Bronchial epithelial cell (primary cell): ENCODE measurements around the gene MXRA5. TPM values are rescaled to one million over a fixed set of nuclear protein-coding genes. Genes with fewer than 3 reads are reported as not detected.
"Not testable (repeated sequence)": the region's sequence is repeated elsewhere in the genome, so short reads cannot be mapped to it uniquely, and the experiment has no call there.

Experiments
- DNase-seq: peaks from one replicate; pipeline ENCODE4 v3.0.0-alpha.2; 2010; ENCODE audit warnings: low read depth
- FAIRE-seq: peaks from 2 replicates; lab custom pipeline; 2011; peaks lifted over from hg19 to GRCh38; lab: Jason Lieb, UNC
- H3K27me3 ChIP-seq: 2 replicates; pipeline ENCODE4 v1.5.1; 2011; ENCODE audit warnings: low read length; ENCODE audit not compliant: control insufficient read depth, insufficient read depth
- H3K36me3 ChIP-seq: 2 replicates; pipeline ENCODE4 v1.5.1; 2011; ENCODE audit warnings: low read length; ENCODE audit not compliant: control insufficient read depth, insufficient read depth
- H3K4me3 ChIP-seq: 2 replicates; pipeline ENCODE4 v1.5.1; 2011; ENCODE audit warnings: mild to moderate bottlenecking, low read depth, low read length, control low read depth
- CTCF ChIP-seq: IDR thresholded peaks from 2 replicates; pipeline ENCODE4 v1.5.1; 2011; ENCODE audit warnings: mild to moderate bottlenecking, moderate library complexity, low read length, control low read depth, inconsistent platforms; ENCODE audit not compliant: insufficient read depth, severe bottlenecking
- total RNA-seq: library from RNA; depleted of rRNA; stranded (reverse); fragments of >200 nt; gene quantifications from 2 replicates; pipeline ENCODE4 v1.2.1, GENCODE V29; 2014

Gene MXRA5
- total RNA-seq, 1 donor from 2014 or later: 0.53 TPM

- Histone ChIP-seq H3K4me3 (no peak overlapping the region), H3K27me3 (no peaks in the 10 kb centered on the region), H3K36me3 (no peaks in the 10 kb centered on the region)
- DNase-seq: no peak
- FAIRE-seq: no peak
- no peak for TF ChIP-seq CTCF
These were observed 27.8 kb upstream of the MXRA5 start for GRCh38 chrX:3374108-3374800.

GRCh38 chrX:3371163-3371562 is 24.7 kb upstream of the MXRA5 start:
- no peaks in the 10 kb centered on the region for H3K27me3 ChIP-seq
- H3K36me3 ChIP-seq: no peaks in the 10 kb centered on the region
- no peak for FAIRE-seq
- peak; percentile 78 for DNase-seq
- TF ChIP-seq CTCF: no peak
- no peak overlapping the region for H3K4me3 ChIP-seq

DNA sequence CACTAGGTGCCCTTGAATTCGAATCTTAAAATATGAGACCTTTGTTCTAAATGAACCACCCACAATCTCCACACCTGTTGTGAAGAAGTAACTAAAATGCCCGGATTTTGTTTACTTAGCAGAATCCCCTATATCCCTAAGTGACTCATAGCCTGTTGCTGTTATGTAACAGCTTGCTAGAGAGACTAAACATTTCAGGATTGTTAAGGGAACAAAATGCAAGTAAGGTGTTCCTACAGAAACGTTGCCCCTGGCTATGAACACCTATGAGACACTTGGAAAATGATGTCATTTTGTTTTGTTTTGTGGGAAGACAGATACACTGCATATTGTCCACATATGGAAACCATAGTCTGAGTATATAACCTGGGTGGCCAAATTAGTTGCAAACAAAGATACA is 24.2 kb upstream of the MXRA5 start:
- no peak for TF ChIP-seq CTCF
- Histone ChIP-seq H3K4me3 (no peak overlapping the region), H3K27me3 (no peaks in the 10 kb centered on the region), H3K36me3 (no peaks in the 10 kb centered on the region)
- peak; percentile 85 for DNase-seq
- no peak for FAIRE-seq

DNA sequence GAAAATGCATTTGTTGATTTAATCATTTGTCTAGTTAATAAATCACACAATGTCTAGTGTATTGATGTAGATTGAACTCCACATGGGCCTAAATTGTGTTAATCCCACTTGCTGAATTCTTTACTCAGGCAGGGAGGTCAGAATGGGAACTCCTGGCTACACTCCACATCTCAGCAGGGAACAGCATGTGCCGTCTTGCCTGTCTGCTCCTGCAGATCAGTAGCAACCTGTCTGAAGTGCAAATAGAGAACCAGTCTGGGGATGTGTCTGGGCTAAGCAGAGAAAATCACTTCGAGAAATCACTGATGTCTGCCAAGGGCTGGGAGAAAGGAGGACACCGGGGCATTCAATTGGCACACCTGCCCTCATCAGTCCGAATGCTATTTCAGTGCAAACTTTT is 16.5 kb upstream of the MXRA5 start:
- TF ChIP-seq CTCF: no peak
- Histone ChIP-seq H3K36me3 (no peaks in the 10 kb centered on the region), H3K27me3 (no peaks in the 10 kb centered on the region), H3K4me3 (no peak overlapping the region)
- DNase-seq (peak; percentile 86), FAIRE-seq (peak; percentile 62)

- no peak for FAIRE-seq
These were observed 14.4 kb upstream of the MXRA5 start for GRCh38 chrX:3360881-3361280.

DNA sequence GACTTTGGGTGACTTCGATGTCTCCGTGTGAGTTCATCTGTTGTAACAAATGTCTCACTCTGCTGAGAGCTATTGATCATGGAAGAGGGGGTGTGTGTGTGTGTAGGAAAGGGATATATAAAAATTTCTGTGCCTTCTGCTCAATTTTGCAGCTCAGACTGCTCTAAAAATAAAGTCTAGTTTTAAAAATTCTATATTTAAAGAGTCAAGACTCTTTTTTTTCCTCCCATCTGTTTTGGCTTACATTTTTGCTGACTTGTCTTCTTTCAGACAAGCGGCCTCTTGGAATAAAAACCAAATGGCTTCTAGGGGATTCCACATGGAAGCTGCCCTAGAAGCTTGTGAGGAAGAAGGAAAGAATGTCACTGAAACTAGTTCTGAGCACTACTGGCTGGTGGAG is 6.3 kb upstream of the MXRA5 start:
- not testable (repeated sequence) for H3K4me3 ChIP-seq, H3K27me3 ChIP-seq, DNase-seq, FAIRE-seq, H3K36me3 ChIP-seq

More at GRCh38 chrX:3360881-3361280, 14.4 kb upstream of the MXRA5 start:
- Histone ChIP-seq H3K4me3 (no peak overlapping the region), H3K27me3 (no peaks in the 10 kb centered on the region), H3K36me3 (no peaks in the 10 kb centered on the region)
- no peak for DNase-seq
- no peak for TF ChIP-seq CTCF
